ENCODE results near the gene THUMPD3.

Gene THUMPD3

DNA sequence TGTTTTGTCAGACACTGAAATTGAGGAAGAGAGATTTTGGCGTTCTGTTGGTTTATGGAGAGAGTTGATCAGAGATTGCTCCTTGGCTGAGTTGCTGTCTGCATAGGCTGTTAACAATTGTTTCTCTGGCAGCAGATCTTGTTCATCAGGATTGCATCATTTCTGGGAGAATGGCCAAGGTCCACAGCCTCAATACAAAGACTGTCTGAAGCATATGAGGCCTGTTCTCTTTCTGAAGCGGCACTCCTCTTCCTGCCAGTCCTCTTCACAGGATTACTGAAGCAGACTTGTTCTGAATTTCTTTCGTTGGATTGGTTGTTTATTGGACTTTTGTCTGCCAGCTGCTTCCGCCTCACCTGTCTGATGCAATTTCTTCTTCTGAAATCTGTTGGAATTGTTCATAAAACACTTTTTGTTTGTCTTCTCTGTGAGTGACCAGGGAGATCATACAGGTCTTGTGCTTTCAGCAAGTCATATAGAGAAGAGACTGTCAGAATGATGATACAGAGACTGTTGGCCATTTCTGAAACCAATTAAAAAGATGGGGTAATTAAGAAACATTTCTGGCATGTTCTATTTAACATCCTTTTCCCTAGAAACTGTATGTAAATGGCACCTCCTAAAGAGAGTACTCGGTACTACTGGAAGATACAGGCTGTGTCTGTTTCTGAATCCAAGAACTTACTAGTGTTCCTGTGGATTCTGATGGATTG is 60.0 kb downstream of the THUMPD3 start:
- DNase-seq = peak; percentile 87

GRCh38 chr3:9428411-9428810 is 65.6 kb downstream of the THUMPD3 start:
- no peak for DNase-seq

DNA sequence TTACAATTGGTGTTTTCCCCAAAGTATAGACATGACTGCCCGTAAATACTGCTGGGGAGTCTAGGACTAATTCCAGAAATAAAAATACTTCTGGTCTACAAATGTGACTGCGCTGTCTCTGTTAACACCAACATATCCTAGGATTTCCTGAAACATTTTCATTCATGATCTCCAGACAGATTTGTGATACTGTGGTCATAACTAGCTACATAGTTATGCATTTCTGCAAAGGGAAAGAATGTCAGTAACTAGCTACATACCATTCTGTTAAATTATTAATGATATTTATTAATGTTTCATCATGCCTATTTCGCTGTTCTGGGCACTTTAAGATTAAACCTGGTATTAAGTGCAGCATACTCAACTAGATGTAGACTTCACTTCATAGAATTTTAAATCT is 67.9 kb downstream of the THUMPD3 start:
- DNase-seq = no peak

GRCh38 chr3:9433627-9434521 is 71.0 kb downstream of the THUMPD3 start:
- no peak for DNase-seq

- DNase-seq = no peak
Measured at GRCh38 chr3:9435316-9435715, 72.5 kb downstream of the THUMPD3 start.

Measured in NCI-H1092 treated with DMSO at 0.1 percent for 48 hours (cell line).